Amniotic stem cell (primary cell): ENCODE data around the gene TRO.

Experiments
- DNase-seq: peaks from one replicate; lab custom pipeline; 2025; lab: John Stamatoyannopoulos, UW

Gene TRO

GRCh38 chrX:54964766-54965497, 44.3 kb downstream of the TRO start:
- DNase-seq: no peak

GRCh38 chrX:54977387-54977786, 56.8 kb downstream of the TRO start:
- DNase-seq: no peak

- no peak for DNase-seq
Measured at GRCh38 chrX:54978448-54978847, 57.8 kb downstream of the TRO start.

- no peak for DNase-seq
Measured at GRCh38 chrX:54979432-54979831, 58.8 kb downstream of the TRO start.

- DNase-seq: no peak
Measured at GRCh38 chrX:54980334-54980733, 59.7 kb downstream of the TRO start.
